Fibroblast of skin of left quadriceps (primary cell): ENCODE results near the gene CIROP.
"Not testable (repeated sequence)": the region's sequence is repeated elsewhere in the genome, so short reads cannot be mapped to it uniquely, and the experiment has no call there.

ENCODE experiments used
- DNase-seq, 2 experiments: peaks; one replicate each; pipeline ENCODE4 v3.0.0-alpha.2; 2013; ENCODE audit warnings: low read depth in 2 of 2

CIROP gene

DNA sequence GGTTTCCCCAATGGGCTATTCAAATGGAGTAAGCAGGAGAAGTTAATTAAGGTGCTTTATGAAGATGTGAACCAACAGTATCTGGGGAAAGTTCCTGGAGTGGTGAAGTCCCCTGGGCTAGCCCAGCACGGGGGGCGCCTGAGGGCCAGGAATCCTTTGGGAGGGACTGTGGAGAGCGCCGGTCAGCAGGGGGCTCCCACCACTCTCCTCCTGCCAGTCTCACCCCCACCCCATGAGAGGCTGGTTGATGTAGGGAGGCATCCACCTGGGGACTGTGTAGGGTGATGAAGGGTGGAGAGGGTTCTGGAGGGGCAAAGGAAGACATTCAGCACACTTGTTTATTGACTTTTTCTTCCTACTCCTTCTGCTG lies 9.9 kb upstream of the CIROP start:
- no peak for DNase-seq

- no peak for DNase-seq
Observed at GRCh38 chr14:23114120-23114458, 9.3 kb upstream of the CIROP start.

GRCh38 chr14:23113431-23114119 lies 8.8 kb upstream of the CIROP start:
- no peak for DNase-seq

DNA sequence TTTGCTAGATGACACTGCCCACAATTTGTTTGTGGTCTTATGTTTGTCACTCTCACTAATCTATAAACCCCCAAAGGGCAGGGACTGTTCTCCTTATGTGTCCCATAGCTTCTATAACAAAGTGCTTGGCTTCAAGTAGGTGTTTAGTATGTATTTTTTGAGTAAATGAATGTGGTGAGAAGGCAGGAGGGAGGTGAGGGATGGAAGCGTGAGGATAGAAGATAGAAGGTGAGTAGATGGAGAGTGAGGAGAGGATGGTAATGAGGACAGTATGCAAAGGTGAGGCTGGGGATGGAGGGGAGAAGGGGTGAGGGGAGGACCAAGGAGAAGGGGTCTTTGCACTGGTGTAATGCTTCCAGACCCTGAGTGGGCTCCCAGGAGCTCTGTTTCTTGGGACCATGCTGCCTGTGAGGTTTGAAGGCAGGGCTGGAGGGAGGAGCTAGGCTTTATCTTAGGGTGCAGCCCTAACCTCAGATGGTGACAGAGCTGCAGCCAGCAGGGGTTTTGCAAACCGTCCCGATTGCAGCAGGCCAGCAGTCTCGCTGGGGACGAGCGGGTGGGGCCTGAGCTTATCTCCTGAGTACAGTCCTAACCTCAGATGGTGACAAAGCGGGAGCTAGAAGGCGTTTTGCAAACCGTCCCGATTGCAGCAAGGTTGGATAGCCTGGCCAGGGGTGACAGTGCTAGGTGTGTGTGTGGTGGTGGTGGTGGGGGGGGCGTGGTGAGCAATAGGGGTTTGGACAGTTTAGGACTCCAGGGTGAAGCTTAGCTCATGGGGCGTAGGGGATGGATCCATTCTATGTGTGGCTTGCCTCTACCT lies 7.8 kb upstream of the CIROP start:
- DNase-seq: no peak

DNA sequence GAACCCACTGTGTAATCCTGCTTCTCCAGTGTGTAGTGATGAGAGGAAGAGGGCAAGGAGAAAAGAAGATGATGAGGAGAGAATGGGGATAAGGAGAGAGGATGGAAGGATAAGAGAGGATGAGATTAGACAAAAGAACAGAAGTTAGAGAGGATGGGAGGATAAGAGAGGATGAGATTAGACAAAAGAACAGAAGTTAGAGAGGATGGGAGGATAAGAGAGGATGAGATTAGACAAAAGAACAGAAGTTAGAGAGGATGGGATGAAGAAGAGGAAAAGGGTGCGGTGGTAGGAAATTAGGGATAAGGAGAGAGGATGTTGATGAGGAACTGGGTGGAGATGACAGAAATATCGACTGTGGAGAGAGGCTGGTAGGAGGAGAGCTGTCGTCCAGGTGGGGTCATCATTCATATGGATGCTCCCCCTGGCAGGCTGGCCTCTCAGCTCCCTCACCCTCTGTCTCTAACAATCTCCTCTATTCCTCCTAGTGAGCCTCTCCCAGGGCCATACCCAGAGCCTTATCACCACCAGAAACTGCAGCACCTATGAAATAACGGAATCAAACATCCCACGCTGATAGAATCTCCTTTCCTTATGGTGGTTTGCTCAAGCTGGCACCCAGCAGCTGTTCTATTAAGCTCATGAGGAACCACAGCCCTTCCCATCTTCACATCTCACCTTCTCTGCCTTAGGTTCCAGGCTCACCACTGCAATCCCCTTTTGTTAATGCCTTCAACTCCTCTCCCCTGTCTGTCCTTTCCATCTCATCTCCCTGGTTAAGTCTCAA lies 6.0 kb upstream of the CIROP start:
- DNase-seq: no peak

DNA sequence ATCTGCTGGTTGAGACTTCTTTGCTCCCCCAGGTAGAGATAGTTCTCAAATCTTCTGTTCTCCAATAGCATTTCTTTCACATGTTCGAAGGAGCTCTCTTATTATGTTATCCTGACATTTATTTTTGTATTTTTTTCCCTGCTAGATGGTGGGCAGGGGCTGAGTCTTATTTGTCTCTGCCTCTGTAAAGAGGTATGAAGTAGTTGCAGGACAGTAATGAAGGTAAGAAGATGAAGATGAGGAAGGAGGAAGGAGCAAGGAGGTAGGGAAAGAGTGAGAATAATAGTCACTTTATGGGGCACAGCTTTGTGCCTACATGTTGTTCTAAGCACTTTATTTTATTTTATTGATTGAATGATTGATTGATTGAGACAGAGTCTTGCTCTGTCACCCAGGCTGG lies 5.0 kb upstream of the CIROP start:
- no peak for DNase-seq

- not testable (repeated sequence) for DNase-seq
Observed at GRCh38 chr14:23108169-23108568, 3.4 kb upstream of the CIROP start.

DNA sequence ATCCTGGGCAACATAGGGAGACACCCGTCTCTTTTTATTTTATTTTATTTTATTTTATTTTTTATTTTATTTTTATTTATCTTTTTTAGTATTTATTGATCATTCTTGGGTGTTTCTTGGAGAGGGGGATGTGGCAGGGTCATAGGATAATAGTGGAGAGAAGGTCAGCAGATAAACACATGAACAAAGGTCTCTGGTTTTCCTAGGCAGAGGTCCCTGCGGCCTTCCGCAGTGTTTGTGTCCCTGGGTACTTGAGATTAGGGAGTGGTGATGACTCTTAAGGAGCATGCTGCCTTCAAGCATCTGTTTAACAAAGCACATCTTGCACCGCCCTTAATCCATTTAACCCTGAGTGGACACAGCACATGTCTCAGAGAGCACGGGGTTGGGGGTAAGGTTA lies 2.8 kb upstream of the CIROP start:
- DNase-seq: not testable (repeated sequence)

- DNase-seq: no peak
Observed at GRCh38 chr14:23106747-23107045, 1.9 kb upstream of the CIROP start.

- no peak for DNase-seq
Observed at GRCh38 chr14:23105348-23105824, 597 bp upstream of the CIROP start.

DNA sequence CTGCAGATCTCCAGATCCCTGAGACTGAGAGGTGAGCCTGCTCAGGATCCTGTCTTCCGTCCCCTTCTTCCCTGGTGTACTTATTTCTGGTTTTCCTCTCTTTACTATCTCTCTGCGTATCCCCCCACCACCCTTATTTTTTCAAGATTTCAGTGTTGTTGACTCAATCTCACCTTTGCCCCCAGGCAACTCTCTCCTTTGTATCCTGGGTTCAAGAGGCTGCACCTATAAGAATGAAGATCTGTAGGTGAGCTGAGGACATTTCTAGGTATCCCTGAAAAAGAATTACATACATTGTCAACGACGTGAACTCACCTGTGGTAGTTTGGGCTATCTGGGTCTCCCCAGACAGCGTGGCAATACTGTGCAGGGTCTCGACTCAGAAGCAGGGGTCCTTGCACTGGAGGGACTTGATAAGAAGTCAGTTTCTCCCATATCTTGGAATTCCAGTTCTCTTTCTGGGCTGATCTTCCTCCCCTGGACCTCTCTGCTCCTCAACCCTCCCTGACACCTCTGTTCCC lies 659 bp downstream of the CIROP start:
- DNase-seq: no peak

DNA sequence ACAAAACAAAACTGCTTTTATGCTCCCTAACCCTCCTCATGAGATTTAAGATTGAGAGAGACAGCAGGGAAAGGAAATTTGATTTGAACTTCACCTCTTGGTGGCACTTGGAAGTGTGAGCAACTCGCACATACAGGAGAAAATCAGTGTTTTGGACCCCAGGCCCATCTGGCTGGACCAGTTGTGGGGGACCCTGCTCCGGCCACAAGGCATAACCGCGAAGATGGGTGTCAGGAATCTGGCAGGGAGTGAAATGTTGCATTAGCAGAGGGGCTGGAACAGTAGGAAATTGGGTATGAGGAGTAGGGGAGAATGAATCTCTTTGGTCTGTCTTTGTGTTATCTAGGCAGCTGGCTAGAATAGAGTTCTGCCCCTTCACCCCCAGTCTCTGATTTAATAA lies 1.2 kb downstream of the CIROP start:
- DNase-seq: no peak

DNA sequence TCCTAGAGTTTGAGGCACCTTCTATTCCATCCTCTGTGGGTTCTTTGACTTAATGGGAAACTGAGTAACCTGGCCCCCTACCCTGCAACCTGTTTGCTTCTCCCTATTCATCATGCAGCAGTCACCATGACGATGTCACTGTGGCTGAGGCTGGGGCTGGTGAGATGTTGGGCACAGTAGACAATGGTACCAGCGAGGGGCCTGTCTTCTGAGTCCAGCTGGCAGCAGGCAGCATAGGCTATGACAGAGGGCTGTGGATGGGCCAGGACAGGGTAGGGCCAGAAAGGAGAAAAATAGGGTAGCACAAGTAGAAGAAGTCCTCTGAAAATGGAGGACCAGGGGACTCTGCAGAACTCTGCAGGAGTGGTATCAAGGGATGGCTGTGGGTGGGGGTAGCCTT lies 2.0 kb downstream of the CIROP start:
- DNase-seq: no peak

GRCh38 chr14:23101986-23102625 lies 2.7 kb downstream of the CIROP start:
- DNase-seq: no peak

GRCh38 chr14:23101213-23101970 lies 3.4 kb downstream of the CIROP start:
- no peak for DNase-seq

DNA sequence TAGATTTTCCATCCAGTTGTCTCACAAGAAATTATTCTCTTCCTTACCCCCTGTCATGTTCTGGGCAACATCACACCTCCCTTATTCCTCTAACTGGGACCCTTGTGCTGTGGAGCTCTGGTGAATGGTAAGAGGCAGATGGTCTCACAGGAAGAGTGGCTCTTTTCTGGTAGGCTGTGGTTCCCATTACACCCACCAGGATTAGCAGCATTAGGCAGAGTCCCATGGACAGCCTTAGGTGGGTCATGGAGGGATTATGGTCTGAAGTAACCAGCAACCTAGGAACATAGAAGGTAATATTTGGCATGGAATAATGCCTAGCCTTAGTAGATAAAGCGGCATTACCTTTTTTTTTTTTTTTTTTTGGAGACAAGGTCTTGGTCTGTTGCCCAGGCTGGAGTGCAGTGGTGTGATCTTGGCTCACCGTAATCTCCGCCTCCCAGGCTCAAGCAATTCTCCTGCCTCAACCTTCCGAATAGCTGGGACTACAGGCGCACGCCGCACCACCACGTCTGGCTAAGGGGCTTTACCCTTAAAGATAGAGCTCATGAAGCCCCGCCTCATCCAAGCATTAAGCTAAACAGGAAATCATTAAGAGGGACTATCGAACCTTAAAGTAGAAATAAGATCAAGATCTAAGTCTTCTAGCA lies 5.5 kb downstream of the CIROP start:
- no peak for DNase-seq

- DNase-seq: no peak
Observed at GRCh38 chr14:23097786-23098185, 7.0 kb downstream of the CIROP start.

DNA sequence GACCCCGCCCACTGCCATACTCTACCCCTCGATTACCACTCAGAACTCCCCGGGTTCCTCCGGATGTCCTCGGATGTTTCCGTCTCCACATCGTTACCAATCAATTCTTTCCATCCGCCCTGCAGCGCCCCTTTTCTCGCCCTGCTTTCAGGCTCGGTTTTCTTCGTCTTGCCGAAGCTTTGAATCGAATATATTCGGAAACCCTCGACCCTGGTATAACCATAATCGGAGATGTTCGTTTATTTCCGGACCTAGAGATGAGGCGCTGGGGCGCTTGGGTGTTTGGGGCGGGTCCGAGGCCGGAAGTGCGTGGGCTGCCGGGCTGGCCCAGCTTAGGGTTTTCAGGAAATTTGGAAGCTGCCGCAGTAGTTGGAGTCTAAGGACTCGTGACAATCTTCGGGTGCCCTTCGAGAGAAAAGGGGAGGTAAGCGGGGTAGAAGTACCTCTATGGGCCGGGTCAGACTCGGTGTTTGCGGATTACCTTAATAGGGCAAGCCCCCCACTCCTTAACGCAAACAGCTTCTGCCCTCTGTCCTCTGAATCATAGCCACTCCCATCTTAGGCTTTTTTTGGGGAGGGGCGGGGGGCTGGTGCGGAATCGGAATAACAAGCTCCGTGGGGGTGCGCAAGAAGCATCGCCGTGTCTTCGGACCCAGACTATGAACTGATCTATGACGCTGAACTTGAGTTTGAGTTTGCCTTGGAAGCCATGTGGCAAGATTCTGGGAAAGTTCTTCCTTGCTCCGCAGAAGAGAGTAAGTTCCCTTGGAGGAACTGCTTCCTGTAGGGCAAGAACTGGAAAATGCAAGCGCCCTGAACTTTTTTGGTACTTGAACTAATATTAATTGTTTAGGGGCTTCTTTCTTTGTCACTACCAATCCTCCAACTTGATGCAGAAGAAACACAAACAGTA lies 9.3 kb downstream of the CIROP start, which contains the start of gene C14orf119:
C14orf119 (plus strand) TSS at position 310 of the 913 bp plus-strand sequence. CDS start 2,154 bp downstream, outside the sequence.
- peak; percentile 99 to 100 for DNase-seq

- peak; percentile 77 to 79 for DNase-seq
Observed at GRCh38 chr14:23094666-23095195, 10.1 kb downstream of the CIROP start, which contains the start of gene ACIN1. Gene ACIN1, minus strand, starts transcription at chr14:23095136. Its CDS starts 24 bp downstream, at chr14:23095112.
